ENCODE measurements around the gene ARL5C.

Gene ARL5C

GRCh38 chr17:39107973-39108372 lies 58.0 kb downstream of the ARL5C start:
- no peak for DNase-seq (ENCODE audit: low spot score)

- no peak for DNase-seq (ENCODE audit: low spot score)
Measured at GRCh38 chr17:39107155-39107554, 58.8 kb downstream of the ARL5C start.
